Activated CD4-positive, alpha-beta T cell treated with anti-CD3 and anti-CD28 coated beads, Interleukin-2, amount 10 ng/mL, durations not matched to agents 7 days and 5 days (primary cell): ENCODE results near the gene ZNF619. TPM values are rescaled to one million over a fixed set of nuclear protein-coding genes. Genes with fewer than 3 reads are reported as not detected.

Source experiments
- CTCF ChIA-PET: fragments of 350-600 bp; sonication (Branson Sonifier 250); formaldehyde crosslinking; loops from one replicate; lab custom pipeline; 2021; ENCODE audit warnings: antibody characterized with exemption; lab: Charles Lee
- POLR2A ChIA-PET: fragments of 350-600 bp; sonication (Branson Sonifier 250); formaldehyde crosslinking; loops from one replicate; lab custom pipeline; 2021; ENCODE audit warnings: antibody characterized with exemption; lab: Charles Lee
- DNase-seq: peaks from one replicate; pipeline ENCODE4 v3.0.0-alpha.2; 2020
- H3K27ac Mint-ChIP-seq: one replicate; pipeline ENCODE4 v1.8.0; 2021; ENCODE audit warnings: mild to moderate bottlenecking, moderate library complexity, mixed read lengths
- H3K27me3 Mint-ChIP-seq: one replicate; pipeline ENCODE4 v1.8.0; 2021; ENCODE audit warnings: mixed read lengths
- H3K36me3 Mint-ChIP-seq: one replicate; pipeline ENCODE4 v1.8.0; 2021; ENCODE audit warnings: low read depth, mixed read lengths
- H3K4me1 Mint-ChIP-seq: one replicate; pipeline ENCODE4 v1.8.0; 2021; ENCODE audit warnings: mixed read lengths
- H3K4me3 Mint-ChIP-seq: one replicate; pipeline ENCODE4 v1.8.0; 2021; ENCODE audit warnings: mild to moderate bottlenecking, moderate library complexity, mixed read lengths
- H3K9me3 Mint-ChIP-seq: one replicate; pipeline ENCODE4 v1.8.0; 2021; ENCODE audit warnings: mixed read lengths
- total RNA-seq, 2 experiments: library from RNA; stranded (reverse); gene quantifications; one replicate each; pipeline ENCODE4 v1.2.3, GENCODE V29; 2021

Gene ZNF619
- 1 to 10 TPM; 9.5 to 9.8 TPM for total RNA-seq

- Mint-ChIP-seq H3K27me3 (no peaks in the 10 kb centered on the region), H3K4me3 (peak within 1 kb of the TSS; percentile 75), H3K9me3 (no peaks in the 10 kb centered on the region), H3K4me1 (peaks cover 38% of the 10 kb centered on the region), H3K36me3 (peaks cover 15% of the 10 kb centered on the region), H3K27ac (peak within 1 kb of the TSS; percentile 87)
- POLR2A ChIA-PET, result interaction anchor here (0.6 kb wide), 1 partner anchor 57 kb away, joined by 4 read pairs; no protein-coding TSS in a partner anchor
- CTCF ChIA-PET, result interaction anchor here (0.9 kb wide), 1 partner anchor 1403 kb away, joined by 3 read pairs; no protein-coding TSS in a partner anchor
- DNase-seq, result peak; percentile 56
Measured at GRCh38 chr3:40476478-40477470, at the start of gene ZNF619. Gene ZNF619, plus strand, starts transcription at chr3:40477122. Its CDS starts 858 bp downstream, at chr3:40477980.

- no peaks in the 10 kb centered on the region for H3K36me3 Mint-ChIP-seq
- no peak overlapping the region for H3K27ac Mint-ChIP-seq
- CTCF ChIA-PET, result no interaction called here
- DNase-seq, result no peak
- H3K4me1 Mint-ChIP-seq, result no peaks in the 10 kb centered on the region
- no peaks in the 10 kb centered on the region for H3K9me3 Mint-ChIP-seq
- peaks cover 2% of the 10 kb centered on the region for H3K27me3 Mint-ChIP-seq
- H3K4me3 Mint-ChIP-seq, result no peak overlapping the region
- POLR2A ChIA-PET, result no interaction called here
Measured at GRCh38 chr3:40432793-40433192, 44.1 kb upstream of the ZNF619 start.

- H3K4me3 Mint-ChIP-seq, result no peak overlapping the region
- H3K27me3 Mint-ChIP-seq, result no peaks in the 10 kb centered on the region
- no peak overlapping the region for H3K27ac Mint-ChIP-seq
- no peaks in the 10 kb centered on the region for H3K36me3 Mint-ChIP-seq
- DNase-seq, result no peak
- ChIA-PET POLR2A (no interaction called here), CTCF (no interaction called here)
- no peaks in the 10 kb centered on the region for H3K4me1 Mint-ChIP-seq
- no peaks in the 10 kb centered on the region for H3K9me3 Mint-ChIP-seq
Measured at GRCh38 chr3:40437889-40438288, 39.0 kb upstream of the ZNF619 start.

GRCh38 chr3:40445062-40445461 lies 31.9 kb upstream of the ZNF619 start:
- CTCF ChIA-PET, result no interaction called here
- no peaks in the 10 kb centered on the region for H3K27me3 Mint-ChIP-seq
- H3K4me1 Mint-ChIP-seq, result no peaks in the 10 kb centered on the region
- H3K27ac Mint-ChIP-seq, result no peak overlapping the region
- no peaks in the 10 kb centered on the region for H3K36me3 Mint-ChIP-seq
- no peak overlapping the region for H3K4me3 Mint-ChIP-seq
- DNase-seq, result no peak
- no peaks in the 10 kb centered on the region for H3K9me3 Mint-ChIP-seq
- POLR2A ChIA-PET, result no interaction called here

GRCh38 chr3:40445880-40446279 lies 31.0 kb upstream of the ZNF619 start:
- no peak overlapping the region for H3K27ac Mint-ChIP-seq
- DNase-seq, result no peak
- no peaks in the 10 kb centered on the region for H3K27me3 Mint-ChIP-seq
- H3K36me3 Mint-ChIP-seq, result peaks cover 1% of the 10 kb centered on the region
- no peaks in the 10 kb centered on the region for H3K9me3 Mint-ChIP-seq
- POLR2A ChIA-PET, result no interaction called here
- H3K4me1 Mint-ChIP-seq, result no peaks in the 10 kb centered on the region
- CTCF ChIA-PET, result no interaction called here
- no peak overlapping the region for H3K4me3 Mint-ChIP-seq

GRCh38 chr3:40450438-40450837 lies 26.5 kb upstream of the ZNF619 start:
- no peak overlapping the region for H3K27ac Mint-ChIP-seq
- ChIA-PET POLR2A (no interaction called here), CTCF (no interaction called here)
- H3K9me3 Mint-ChIP-seq, result no peaks in the 10 kb centered on the region
- no peak overlapping the region for H3K4me3 Mint-ChIP-seq
- peaks cover 32% of the 10 kb centered on the region for H3K4me1 Mint-ChIP-seq
- peaks cover 4% of the 10 kb centered on the region for H3K36me3 Mint-ChIP-seq
- no peak for DNase-seq
- no peaks in the 10 kb centered on the region for H3K27me3 Mint-ChIP-seq

- no peaks in the 10 kb centered on the region for H3K9me3 Mint-ChIP-seq
- H3K27ac Mint-ChIP-seq, result peak overlapping the region; percentile 47
- no peak for DNase-seq
- CTCF ChIA-PET, result interaction anchor here (1.4 to 1.5 kb wide), 2 partner anchors 28 to 125 kb away, joined by 4 to 6 read pairs; no protein-coding TSS in a partner anchor
- peak overlapping the region; percentile 78 for H3K4me3 Mint-ChIP-seq
- POLR2A ChIA-PET, result no interaction called here
- peaks cover 40% of the 10 kb centered on the region for H3K4me1 Mint-ChIP-seq
- H3K36me3 Mint-ChIP-seq, result peaks cover 4% of the 10 kb centered on the region
- no peaks in the 10 kb centered on the region for H3K27me3 Mint-ChIP-seq
Measured at GRCh38 chr3:40451551-40451950, 25.4 kb upstream of the ZNF619 start.

- H3K27ac Mint-ChIP-seq, result peak overlapping the region; percentile 98
- H3K27me3 Mint-ChIP-seq, result no peaks in the 10 kb centered on the region
- ChIA-PET CTCF (interaction anchor here (1.4 to 1.5 kb wide), 2 partner anchors 28 to 126 kb away, joined by 4 to 6 read pairs; no protein-coding TSS in a partner anchor), POLR2A (interaction anchor here (0.6 kb wide), 1 partner anchor 12 kb away, joined by 8 read pairs; no protein-coding TSS in a partner anchor)
- peak overlapping the region; percentile 78 for H3K4me3 Mint-ChIP-seq
- H3K9me3 Mint-ChIP-seq, result no peaks in the 10 kb centered on the region
- peaks cover 4% of the 10 kb centered on the region for H3K36me3 Mint-ChIP-seq
- H3K4me1 Mint-ChIP-seq, result peaks cover 41% of the 10 kb centered on the region
- no peak for DNase-seq
Measured at GRCh38 chr3:40452057-40452456, 24.9 kb upstream of the ZNF619 start.

GRCh38 chr3:40452562-40452875 lies 24.4 kb upstream of the ZNF619 start:
- H3K27me3 Mint-ChIP-seq, result no peaks in the 10 kb centered on the region
- peak overlapping the region; percentile 98 for H3K27ac Mint-ChIP-seq
- H3K4me3 Mint-ChIP-seq, result peak overlapping the region; percentile 78
- H3K9me3 Mint-ChIP-seq, result no peaks in the 10 kb centered on the region
- ChIA-PET CTCF (interaction anchor here (1.4 to 1.5 kb wide), 2 partner anchors 27 to 126 kb away, joined by 4 to 6 read pairs; no protein-coding TSS in a partner anchor), POLR2A (interaction anchor here (0.6 kb wide), 1 partner anchor 12 kb away, joined by 8 read pairs; no protein-coding TSS in a partner anchor)
- peaks cover 4% of the 10 kb centered on the region for H3K36me3 Mint-ChIP-seq
- no peak for DNase-seq
- peaks cover 42% of the 10 kb centered on the region for H3K4me1 Mint-ChIP-seq

GRCh38 chr3:40452876-40453730 lies 23.8 kb upstream of the ZNF619 start:
- ChIA-PET POLR2A (no interaction called here), CTCF (interaction anchor here (0.7 to 1.5 kb wide), 4 partner anchors 11 to 144 kb away, joined by 3 to 6 read pairs (median 4); no protein-coding TSS in a partner anchor)
- Mint-ChIP-seq H3K27me3 (no peaks in the 10 kb centered on the region), H3K36me3 (peaks cover 9% of the 10 kb centered on the region), H3K4me3 (peak overlapping the region; percentile 78), H3K9me3 (no peaks in the 10 kb centered on the region), H3K4me1 (peaks cover 45% of the 10 kb centered on the region), H3K27ac (peak overlapping the region; percentile 98)
- peak; percentile 98 for DNase-seq

- CTCF ChIA-PET, result interaction anchor here (0.7 to 1.3 kb wide), 2 partner anchors 10 to 145 kb away, joined by 3 to 4 read pairs; no protein-coding TSS in a partner anchor
- POLR2A ChIA-PET, result no interaction called here
- Mint-ChIP-seq H3K27ac (peak overlapping the region; percentile 98), H3K9me3 (no peaks in the 10 kb centered on the region), H3K27me3 (no peaks in the 10 kb centered on the region), H3K36me3 (peaks cover 18% of the 10 kb centered on the region), H3K4me1 (peaks cover 54% of the 10 kb centered on the region), H3K4me3 (peak overlapping the region; percentile 78)
- no peak for DNase-seq
Measured at GRCh38 chr3:40453933-40454332, 23.0 kb upstream of the ZNF619 start.

- Mint-ChIP-seq H3K27me3 (no peaks in the 10 kb centered on the region), H3K4me1 (peaks cover 63% of the 10 kb centered on the region), H3K9me3 (no peaks in the 10 kb centered on the region), H3K27ac (no peak overlapping the region), H3K36me3 (peaks cover 26% of the 10 kb centered on the region), H3K4me3 (peak overlapping the region; percentile 83)
- POLR2A ChIA-PET, result no interaction called here
- CTCF ChIA-PET, result no interaction called here
- no peak for DNase-seq
Measured at GRCh38 chr3:40455328-40455727, 21.6 kb upstream of the ZNF619 start.
